HG03280 (cell line): ENCODE measurements around the gene ZNF335.
"Not testable (repeated sequence)": the region's sequence is repeated elsewhere in the genome, so short reads cannot be mapped to it uniquely, and the experiment has no call there.

Source experiments
- ATAC-seq: cut with Tn5 transposase; IDR thresholded peaks from one replicate; pipeline ENCODE4 v1.9.1; 2021; ENCODE audit warnings: mild to moderate bottlenecking, moderate library complexity; ENCODE audit not compliant: unreplicated experiment

ZNF335 gene

DNA sequence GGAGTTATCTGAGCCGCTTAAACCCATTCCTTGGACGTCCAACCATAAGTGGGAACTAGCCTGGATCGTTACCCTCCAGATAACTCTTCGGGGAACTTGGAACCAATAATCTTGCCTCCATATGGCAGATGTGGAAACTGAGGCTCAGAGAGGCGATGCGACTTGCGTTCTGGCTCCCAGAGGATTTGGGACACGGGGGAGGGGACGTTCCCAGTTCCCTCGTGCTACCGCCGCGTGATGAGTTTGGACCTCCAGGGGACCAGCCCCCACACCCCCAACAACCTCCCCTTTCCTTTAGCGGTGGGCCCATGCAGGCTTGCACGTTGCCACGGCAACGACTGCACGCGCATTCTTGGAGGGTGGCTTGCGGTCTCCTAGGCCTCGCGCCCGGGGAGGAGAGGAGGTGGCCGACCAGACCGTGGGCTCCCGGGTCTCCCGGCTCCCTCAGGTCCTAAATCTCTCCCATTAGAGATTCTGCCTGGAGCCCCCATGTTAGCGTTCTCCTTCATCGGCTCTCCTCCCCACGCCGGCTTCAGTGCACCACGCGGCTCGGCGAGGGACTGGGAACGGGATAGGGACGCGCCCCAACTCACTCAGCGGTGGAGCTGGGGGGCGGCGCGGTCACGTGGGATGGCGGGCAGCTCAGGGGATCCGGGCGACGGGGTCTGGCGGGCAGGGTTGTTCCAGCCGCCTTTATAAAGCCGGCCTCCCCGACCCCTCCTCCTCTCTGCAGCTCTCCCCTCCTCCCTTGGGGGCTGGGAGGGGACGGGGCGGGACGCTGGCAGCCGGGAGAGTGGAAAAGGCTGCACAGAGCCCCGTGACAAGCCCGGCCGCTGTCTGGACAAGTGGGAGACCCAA, 60.3 kb downstream of the ZNF335 start, which contains the start of gene PLTP:
Gene PLTP (minus strand): TSS at position 670 of the 858 bp plus-strand sequence. CDS start 703 bp downstream, outside the sequence.
- no peak for ATAC-seq

DNA sequence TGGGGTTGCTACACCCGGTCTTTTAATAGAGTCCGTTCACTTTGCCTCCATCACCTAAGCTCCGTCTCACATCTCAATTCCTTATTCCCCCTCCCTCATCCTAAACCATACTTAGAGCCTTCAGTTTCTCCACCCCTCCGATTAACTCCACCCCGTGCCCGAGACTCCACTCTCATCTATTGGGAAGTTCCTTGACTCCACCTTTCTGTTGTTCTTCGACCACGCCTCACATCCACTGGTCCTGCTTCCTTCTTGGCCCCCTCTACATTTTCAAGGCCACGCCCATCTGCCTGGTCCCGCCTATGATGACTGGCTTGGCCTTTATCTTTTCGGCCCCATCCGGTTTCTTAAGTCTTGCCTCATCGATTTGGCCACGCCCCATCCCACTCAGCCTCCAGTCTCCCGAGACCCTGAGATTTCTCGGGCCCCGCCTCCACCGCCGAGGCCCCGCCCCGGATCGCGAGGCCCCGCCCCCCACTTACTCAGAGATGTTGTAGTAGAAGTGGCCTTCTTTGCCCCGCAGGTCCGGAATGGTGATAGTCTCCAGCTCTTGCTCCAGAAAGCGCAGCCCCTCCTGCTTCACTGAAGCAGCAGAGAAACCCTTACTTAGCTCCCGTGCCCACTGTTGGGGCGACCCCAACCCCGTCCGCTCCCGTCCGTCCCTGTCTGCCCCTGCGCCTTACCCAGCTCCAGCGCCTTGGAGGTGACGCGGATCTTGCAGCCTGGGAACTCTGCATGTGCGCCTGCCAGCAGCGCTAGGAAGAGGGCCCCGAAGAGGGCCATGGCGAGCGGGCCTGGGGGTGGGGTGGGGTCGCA, 61.1 kb downstream of the ZNF335 start:
- peak; percentile 92 for ATAC-seq

DNA sequence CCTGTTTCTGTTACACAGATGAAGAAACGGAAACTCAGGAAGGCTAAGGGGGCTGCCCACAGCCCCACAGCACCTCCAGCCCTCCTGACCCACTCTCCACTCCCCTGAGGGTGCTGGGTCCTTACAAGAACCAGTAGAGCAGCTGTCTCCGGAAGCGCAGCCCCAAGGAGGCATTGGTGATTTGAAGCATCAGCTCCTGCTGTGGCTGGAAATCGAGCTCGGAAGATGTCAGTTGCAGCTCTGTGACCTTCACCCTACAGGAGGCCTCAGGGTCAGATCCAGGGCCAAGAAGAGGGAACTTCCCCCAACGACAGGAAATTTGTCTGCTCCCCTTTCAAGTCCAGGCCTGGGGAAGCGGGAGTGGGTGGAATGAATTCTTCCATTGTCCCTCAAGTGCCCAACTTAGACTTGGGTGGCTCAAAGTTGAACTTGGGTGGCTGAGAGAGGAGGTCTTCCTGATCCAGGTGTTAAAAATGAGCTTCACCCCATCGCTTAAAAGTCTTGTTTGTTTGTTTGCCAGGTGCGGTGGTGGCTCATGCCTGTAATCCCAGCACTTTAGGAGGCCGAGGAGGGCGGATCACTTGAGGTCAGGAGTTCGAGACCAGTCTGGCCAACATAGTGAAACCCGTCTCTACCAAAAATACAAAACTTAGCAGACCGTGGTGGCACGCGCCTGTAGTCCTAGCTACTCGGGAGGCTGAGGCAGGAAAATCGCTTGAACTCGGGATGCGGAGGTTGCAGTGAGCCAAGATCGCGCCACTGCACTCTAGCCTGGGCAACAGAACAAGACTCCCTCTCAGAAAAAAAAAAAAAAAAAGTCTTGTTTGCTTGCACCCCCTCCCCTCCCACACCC, 62.0 kb downstream of the ZNF335 start:
- no peak for ATAC-seq

DNA sequence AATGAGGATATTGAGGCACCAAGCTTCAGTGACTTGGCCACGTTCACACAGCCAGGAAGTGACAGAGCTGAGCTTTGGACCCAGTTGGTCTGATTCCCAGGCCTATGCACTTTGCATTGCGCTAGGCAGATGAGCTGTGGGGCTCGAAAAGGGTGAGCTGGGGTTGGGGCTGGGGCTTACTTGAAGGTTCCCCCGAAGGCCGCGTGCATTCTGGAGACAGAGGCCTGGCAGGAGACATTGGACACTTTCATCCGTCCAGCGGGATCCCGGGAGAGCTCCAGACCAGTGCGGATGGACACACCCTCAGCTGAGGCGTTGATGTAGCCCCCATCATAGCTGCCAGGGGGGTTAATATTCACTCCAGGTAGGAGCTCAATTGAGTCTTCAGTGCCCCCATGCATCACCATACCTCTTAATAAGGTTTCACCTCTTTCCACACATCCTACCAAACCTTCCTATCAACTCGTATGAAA, 62.6 kb downstream of the ZNF335 start:
- ATAC-seq = no peak

DNA sequence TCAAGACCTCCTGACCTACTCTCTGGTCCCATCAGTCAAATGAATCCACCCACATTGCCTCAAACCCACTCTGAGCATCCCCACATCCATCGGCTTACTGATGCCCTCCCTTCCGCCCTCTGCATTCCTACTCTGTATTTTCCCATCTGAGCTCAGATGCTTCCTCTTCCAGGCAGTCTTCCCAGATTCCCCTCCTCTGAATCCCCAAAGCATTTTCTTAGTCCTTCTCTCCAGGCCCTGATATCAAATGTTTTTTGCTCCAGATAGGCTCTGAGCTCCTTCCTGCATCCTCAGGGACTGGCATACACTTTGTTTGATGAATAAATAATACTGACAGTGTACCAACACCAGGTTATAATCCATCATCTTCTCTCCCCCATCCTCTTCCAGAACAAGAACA, 63.9 kb downstream of the ZNF335 start:
- ATAC-seq = no peak

DNA sequence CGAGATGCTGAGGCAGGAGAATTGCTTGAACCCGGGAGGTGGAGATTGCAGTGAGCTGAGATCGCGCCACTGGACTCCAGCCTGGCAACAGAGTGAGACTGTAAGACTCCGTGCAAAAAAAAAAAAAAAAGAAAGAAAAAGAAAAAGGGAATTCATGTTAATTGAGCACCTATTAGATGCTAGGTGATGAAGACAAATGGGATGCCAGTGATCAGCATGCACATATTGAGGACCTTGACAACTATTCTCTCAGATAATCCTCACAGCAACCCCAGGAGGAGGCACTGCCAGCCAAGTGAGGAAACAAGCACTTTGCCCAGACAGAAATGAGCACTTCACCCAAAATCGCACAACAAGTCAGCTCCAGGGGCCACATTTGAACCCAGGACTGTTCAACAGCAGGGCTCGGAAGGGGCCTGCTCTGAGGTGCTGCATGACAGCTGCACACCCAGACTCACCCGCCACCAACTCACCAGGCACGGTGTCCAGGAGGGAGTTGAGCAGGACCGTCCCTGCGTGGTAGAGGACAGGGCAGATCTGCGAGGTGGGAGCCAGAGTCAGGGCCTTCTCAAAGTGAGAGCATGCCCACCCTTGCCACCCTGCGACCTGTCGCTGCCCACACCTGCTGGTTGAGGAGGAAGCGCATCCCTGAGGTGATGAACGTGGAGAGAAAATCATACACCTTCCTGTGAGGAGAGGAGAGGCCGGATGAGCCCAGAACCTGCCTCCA, 64.6 kb downstream of the ZNF335 start:
- no peak for ATAC-seq

DNA sequence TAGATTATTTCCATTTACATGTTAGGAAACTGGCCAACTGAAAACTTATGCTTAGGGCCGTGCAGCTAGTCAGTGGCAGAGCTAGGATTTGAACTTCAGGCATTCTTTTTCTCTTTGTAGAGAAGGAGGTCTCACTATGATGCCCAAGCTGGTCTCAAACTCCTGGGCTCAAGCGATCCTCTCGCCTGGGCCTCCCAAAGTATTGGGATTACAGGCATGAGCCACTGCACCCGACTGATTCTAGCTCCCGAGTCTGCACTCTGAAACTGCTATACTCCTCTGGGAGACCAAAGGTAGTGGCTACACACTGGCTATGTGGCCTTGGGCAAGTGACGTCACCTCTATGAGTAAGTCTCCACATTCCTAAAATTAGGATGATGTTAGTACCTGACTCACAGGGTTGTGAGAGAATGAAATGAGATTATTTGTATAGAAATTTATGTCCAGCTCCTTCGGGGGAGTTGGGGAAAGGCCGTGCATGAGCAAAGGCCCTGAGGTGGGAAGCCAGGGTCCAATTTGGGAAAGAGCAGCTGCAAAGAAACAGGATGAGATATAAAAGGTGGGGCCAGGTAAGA, 66.4 kb downstream of the ZNF335 start:
- no peak for ATAC-seq

DNA sequence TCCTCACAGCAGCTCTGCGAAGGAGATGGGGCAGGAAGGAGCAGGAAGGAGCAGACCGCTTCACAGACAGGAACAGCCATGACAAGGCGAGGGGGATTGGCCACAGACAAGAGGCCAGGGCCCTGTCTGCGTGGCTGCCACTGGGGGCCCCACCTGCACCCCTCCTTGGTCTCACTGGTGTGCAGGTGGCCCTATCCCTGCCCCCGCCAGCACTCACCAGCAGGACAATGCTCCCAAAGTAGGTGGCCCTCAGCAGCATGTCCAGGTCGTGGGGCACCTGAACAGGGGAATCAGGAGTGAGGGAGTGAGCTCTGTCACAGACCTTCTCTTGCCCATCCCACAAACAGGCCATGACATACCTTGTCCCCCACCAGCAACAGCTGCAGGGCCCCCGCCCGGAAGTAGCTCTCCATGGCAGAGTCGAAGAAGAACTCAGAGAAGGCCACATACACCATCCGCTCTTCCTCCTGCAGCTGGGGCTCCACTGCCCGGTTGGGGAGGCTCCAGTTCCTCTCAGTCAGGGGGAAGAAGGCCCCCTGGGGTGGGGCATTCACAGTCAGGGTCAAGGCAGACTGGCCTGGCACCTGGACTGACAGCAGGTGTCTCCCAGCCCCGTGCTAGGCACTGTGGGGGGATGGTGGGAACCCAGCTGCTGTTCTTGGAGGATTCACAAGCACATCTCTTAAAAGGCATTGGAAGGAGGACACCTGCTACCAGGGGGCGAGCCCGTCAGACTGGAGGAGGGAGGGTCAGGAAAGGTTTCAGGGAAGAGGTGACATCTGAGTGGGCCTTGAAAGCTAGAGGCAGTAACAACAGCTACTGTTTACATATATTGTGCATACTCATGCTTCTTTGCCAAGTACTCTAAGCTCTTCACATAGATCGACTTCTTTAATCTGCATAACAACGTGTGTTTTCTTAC, 67.2 kb downstream of the ZNF335 start:
- ATAC-seq = no peak

DNA sequence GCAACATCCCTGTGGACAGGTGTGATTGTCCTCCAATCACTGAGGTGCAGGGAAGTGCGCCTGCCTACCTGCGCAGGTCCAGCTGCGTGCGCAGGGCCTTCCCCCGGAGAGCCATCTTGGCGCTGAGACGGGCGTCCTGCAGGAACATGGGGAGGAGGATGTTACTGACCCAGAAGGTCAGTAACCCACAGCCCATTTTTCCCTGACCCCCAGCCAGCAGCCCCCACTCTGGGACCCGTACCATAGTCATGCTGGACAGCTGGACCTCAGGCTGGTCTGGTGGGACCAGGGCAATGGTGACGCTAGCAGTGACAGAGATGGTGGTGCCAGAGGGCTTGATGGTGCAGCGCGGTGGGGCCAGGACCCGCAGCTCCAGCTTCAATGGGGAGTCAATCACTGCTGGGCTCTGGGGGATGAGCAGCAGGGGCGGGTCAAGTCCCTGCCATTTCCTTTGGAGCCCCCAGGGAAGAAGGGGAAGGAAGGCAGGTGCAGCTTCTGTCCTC, 69.8 kb downstream of the ZNF335 start:
- no peak for ATAC-seq

DNA sequence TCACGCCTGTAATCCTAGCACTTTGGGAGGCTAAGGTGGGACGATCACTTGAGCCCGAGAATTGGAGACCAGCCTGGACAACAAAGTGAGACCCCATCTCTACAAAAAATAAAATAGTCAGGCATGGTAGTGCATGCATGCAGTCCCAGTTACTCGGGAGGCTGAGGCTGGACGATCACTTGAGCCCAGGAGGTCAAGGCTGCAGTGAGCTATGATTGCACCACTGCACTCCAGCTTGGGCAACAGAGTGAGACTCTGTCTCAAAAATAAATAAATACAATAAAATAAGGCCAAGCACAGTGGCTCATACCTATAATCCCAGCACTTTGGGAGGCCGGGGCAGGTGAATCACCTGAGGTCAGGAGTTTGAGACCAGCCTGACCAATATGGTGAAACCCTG, 70.7 kb downstream of the ZNF335 start:
- ATAC-seq = not testable (repeated sequence)

DNA sequence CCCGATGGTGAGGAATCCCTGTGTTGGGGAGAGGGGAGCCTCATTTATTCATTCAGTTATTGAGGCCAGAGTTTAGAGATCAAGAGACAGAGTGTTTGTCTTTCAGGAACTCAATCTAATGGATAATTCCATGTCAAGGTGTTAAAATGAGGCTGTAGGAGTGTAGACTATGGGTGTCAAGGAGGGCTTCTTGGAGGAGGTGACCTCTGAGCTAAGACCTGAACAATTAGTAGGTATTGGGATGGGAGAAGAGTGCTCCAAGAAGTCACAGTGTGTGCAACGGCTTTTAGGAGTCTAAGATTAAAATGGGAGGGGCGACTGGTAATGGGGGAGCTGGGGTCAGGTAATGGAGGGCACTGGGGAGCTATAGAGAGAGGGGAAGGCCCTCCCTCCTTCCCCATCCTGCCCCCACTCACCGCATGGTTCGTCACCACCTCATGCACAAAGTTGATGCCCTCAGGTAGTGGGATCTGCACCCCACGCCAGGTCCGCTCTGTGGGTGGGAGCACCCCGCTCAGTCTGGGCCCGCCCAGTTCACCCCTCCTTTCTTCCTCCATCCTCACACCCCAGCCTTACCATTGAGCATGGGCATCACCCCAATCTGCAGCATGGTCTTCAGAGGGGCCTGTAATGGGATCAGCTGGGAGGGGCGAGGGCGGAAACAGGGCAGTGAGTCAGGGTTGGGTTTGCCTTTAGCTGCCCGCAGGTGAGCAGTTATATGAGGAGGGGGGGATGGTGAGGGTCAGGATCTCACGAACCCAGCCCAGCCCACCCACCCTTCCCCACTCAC, 72.8 kb downstream of the ZNF335 start:
- no peak for ATAC-seq
